Mesenchymal stem cell (in vitro differentiated cells and primary cell): Measurements from ENCODE around the gene PTMA.
"Not testable (repeated sequence)": the region's sequence is repeated elsewhere in the genome, so short reads cannot be mapped to it uniquely, and the experiment has no call there.

Experiments
- DNase-seq: peaks from one replicate; pipeline ENCODE4 v3.0.0-alpha.2; 2013
- H2AFZ ChIP-seq: one replicate; pipeline ENCODE4 v1.6.1; 2013; ENCODE audit warnings: low read depth, mild to moderate bottlenecking, control low read depth, inconsistent platforms, low read length, moderate library complexity
- H2AK5ac ChIP-seq: 2 replicates; pipeline ENCODE4 v1.6.1; 2013; ENCODE audit warnings: low read length, moderate library complexity, mild to moderate bottlenecking, inconsistent platforms; ENCODE audit not compliant: severe bottlenecking
- H2BK120ac ChIP-seq: one replicate; pipeline ENCODE4 v1.6.1; 2013; ENCODE audit warnings: low read depth, mild to moderate bottlenecking, inconsistent platforms, low read length, moderate library complexity
- H2BK12ac ChIP-seq, 2 experiments: one replicate each; pipeline ENCODE4 v1.6.1; 2013; ENCODE audit warnings: inconsistent platforms in 2 of 2, low read length in 2 of 2, mild to moderate bottlenecking in 2 of 2, moderate library complexity in 2 of 2, control low read depth in 1 of 2
- H2BK15ac ChIP-seq: one replicate; pipeline ENCODE4 v1.6.1; 2013; ENCODE audit warnings: mild to moderate bottlenecking, low read depth, inconsistent platforms; ENCODE audit not compliant: poor library complexity, severe bottlenecking
- H2BK5ac ChIP-seq: 2 replicates; pipeline ENCODE4 v1.6.1; 2013; ENCODE audit warnings: low read depth, mild to moderate bottlenecking, low read length, control low read depth, inconsistent platforms; ENCODE audit not compliant: poor library complexity, severe bottlenecking
- H3K14ac ChIP-seq, 2 experiments: one replicate each; pipeline ENCODE4 v1.6.1; 2013; ENCODE audit warnings: inconsistent platforms in 2 of 2, low read length in 2 of 2, control low read depth in 1 of 2, mild to moderate bottlenecking in 1 of 2, moderate library complexity in 1 of 2
- H3K18ac ChIP-seq, 2 experiments: one replicate each; pipeline ENCODE4 v1.6.1; 2013; ENCODE audit warnings: inconsistent platforms in 2 of 2, low read length in 2 of 2, control low read depth in 1 of 2, low read depth in 1 of 2, mild to moderate bottlenecking in 1 of 2
- H3K23ac ChIP-seq, 2 experiments: one replicate each; pipeline ENCODE4 v1.6.1; 2013; ENCODE audit warnings: inconsistent platforms in 2 of 2, low read length in 2 of 2, mild to moderate bottlenecking in 2 of 2, moderate library complexity in 2 of 2, control low read depth in 1 of 2
- H3K27ac ChIP-seq: 2 replicates; pipeline ENCODE4 v1.5.1; 2013; ENCODE audit warnings: mild to moderate bottlenecking, moderate library complexity, low read length, control low read depth, inconsistent platforms; ENCODE audit not compliant: poor library complexity, severe bottlenecking
- H3K27me3 ChIP-seq, 2 experiments: 2 replicates each; pipeline versions ENCODE4 v1.6.1 to v1.7.0; 2013; ENCODE audit warnings: low read length in 2 of 2, mild to moderate bottlenecking in 2 of 2, moderate library complexity in 2 of 2, control low read depth in 1 of 2, inconsistent platforms in 1 of 2; ENCODE audit not compliant: control insufficient read depth in 1 of 2, insufficient read depth in 1 of 2
- H3K36me3 ChIP-seq, 2 experiments: 2 replicates each; pipeline versions ENCODE4 v1.6.1 to v1.7.0; 2013; ENCODE audit warnings: low read length in 2 of 2, control low read depth in 1 of 2, inconsistent platforms in 1 of 2, low read depth in 1 of 2, mild to moderate bottlenecking in 1 of 2; ENCODE audit not compliant: insufficient read depth in 2 of 2, control insufficient read depth in 1 of 2
- H3K4ac ChIP-seq, 2 experiments: one replicate each; pipeline ENCODE4 v1.6.1; 2013; ENCODE audit warnings: inconsistent platforms in 2 of 2, low read length in 2 of 2, mild to moderate bottlenecking in 2 of 2, moderate library complexity in 2 of 2, control low read depth in 1 of 2, low read depth in 1 of 2
- H3K4me1 ChIP-seq: 2 replicates; pipeline ENCODE4 v1.6.1; 2013; ENCODE audit warnings: low read depth, low read length, control low read depth; ENCODE audit not compliant: control insufficient read depth, insufficient read depth
- H3K4me2 ChIP-seq: 2 replicates; pipeline ENCODE4 v1.6.1; 2013; ENCODE audit warnings: low read length, mild to moderate bottlenecking, inconsistent platforms; ENCODE audit not compliant: poor library complexity, severe bottlenecking
- H3K4me3 ChIP-seq, 2 experiments: 2 replicates each; pipeline versions ENCODE4 v1.5.1 to v1.7.0; 2013; ENCODE audit warnings: low read length in 2 of 2, mild to moderate bottlenecking in 2 of 2, control low read depth in 1 of 2, low read depth in 1 of 2; ENCODE audit not compliant: insufficient read depth in 1 of 2
- H3K79me1 ChIP-seq: replicated peaks from 2 replicates; pipeline ENCODE4 v1.6.1; 2013; ENCODE audit warnings: mild to moderate bottlenecking, control low read depth, low read length, inconsistent platforms; ENCODE audit not compliant: poor library complexity, severe bottlenecking
- H3K9ac ChIP-seq: 2 replicates; pipeline ENCODE4 v1.7.0; 2013; ENCODE audit warnings: mild to moderate bottlenecking, low read length, moderate library complexity
- H3K9me3 ChIP-seq: 2 replicates; pipeline ENCODE4 v1.7.0; 2013; ENCODE audit warnings: mild to moderate bottlenecking, low read length; ENCODE audit not compliant: control insufficient read depth
- H4K8ac ChIP-seq: one replicate; pipeline ENCODE4 v1.6.1; 2013; ENCODE audit warnings: inconsistent platforms, mild to moderate bottlenecking, low read length, moderate library complexity
- H4K91ac ChIP-seq: one replicate; pipeline ENCODE4 v1.6.1; 2013; ENCODE audit warnings: mild to moderate bottlenecking, low read length, inconsistent platforms
- WGBS: methylation state at CpG from one replicate; pipeline ENCODE4 v1.1.7; 2013; ENCODE audit warnings: mixed read lengths; 5-methylcytosine and 5-hydroxymethylcytosine counted together

PTMA gene

GRCh38 chr2:231749016-231749415 is 40.7 kb downstream of the PTMA start:
- not testable (repeated sequence) for H3K23ac ChIP-seq, H3K27ac ChIP-seq, H3K9me3 ChIP-seq, H3K14ac ChIP-seq, H3K4ac ChIP-seq, H2AK5ac ChIP-seq, H4K8ac ChIP-seq, H3K27me3 ChIP-seq, DNase-seq, H3K4me2 ChIP-seq, H3K9ac ChIP-seq, H2BK15ac ChIP-seq, H4K91ac ChIP-seq, H3K36me3 ChIP-seq, H3K18ac ChIP-seq, H3K4me1 ChIP-seq, H2BK120ac ChIP-seq, H3K4me3 ChIP-seq, H2BK5ac ChIP-seq, H2AFZ ChIP-seq, H3K79me1 ChIP-seq, H2BK12ac ChIP-seq
- WGBS = 90% methylated on average over 10 of the region's 10 CpGs

- Histone ChIP-seq H3K4me1 (no peaks in the 10 kb centered on the region), H3K27ac (no peak overlapping the region), H3K4me2 (no peak overlapping the region), H3K4ac (no peak overlapping the region), H2BK5ac (no peak overlapping the region), H3K23ac (no peak overlapping the region), H2AK5ac (no peak overlapping the region), H3K9me3 (no peaks in the 10 kb centered on the region), H3K9ac (no peak overlapping the region), H3K27me3 (no peaks in the 10 kb centered on the region), H3K36me3 (peaks cover 0 to 2% of the 10 kb centered on the region in 2 experiments), H4K8ac (no peak overlapping the region), H2BK120ac (no peak overlapping the region), H3K4me3 (no peak overlapping the region), H3K79me1 (no peaks in the 10 kb centered on the region), H2BK12ac (no peak overlapping the region), H2AFZ (no peak overlapping the region), H3K14ac (no peak overlapping the region), H2BK15ac (no peak overlapping the region), H4K91ac (no peak overlapping the region), H3K18ac (no peak overlapping the region)
- 76% methylated on average over 2 of the region's 4 CpGs for WGBS
- no peak for DNase-seq
These were observed 42.9 kb downstream of the PTMA start for GRCh38 chr2:231751042-231751815.

- WGBS = 80% methylated on average over 1 of the region's 2 CpGs
- Histone ChIP-seq H3K4ac (no peak overlapping the region), H3K9me3 (no peaks in the 10 kb centered on the region), H2BK120ac (no peak overlapping the region), H4K8ac (no peak overlapping the region), H3K18ac (no peak overlapping the region), H3K14ac (no peak overlapping the region), H3K4me3 (no peak overlapping the region), H3K79me1 (no peaks in the 10 kb centered on the region), H2AFZ (no peak overlapping the region), H3K23ac (no peak overlapping the region), H2BK12ac (no peak overlapping the region), H4K91ac (no peak overlapping the region), H3K4me1 (no peaks in the 10 kb centered on the region), H2BK5ac (no peak overlapping the region), H3K27ac (no peak overlapping the region), H3K27me3 (no peaks in the 10 kb centered on the region), H3K36me3 (peaks cover 0 to 2% of the 10 kb centered on the region in 2 experiments), H2BK15ac (no peak overlapping the region), H3K4me2 (no peak overlapping the region), H3K9ac (no peak overlapping the region), H2AK5ac (no peak overlapping the region)
- DNase-seq = no peak
These were observed 43.7 kb downstream of the PTMA start for GRCh38 chr2:231752061-231752460.

- H3K4ac ChIP-seq = no peak overlapping the region
- H2BK15ac ChIP-seq = no peak overlapping the region
- H3K14ac ChIP-seq = no peak overlapping the region
- no peak overlapping the region for H4K91ac ChIP-seq
- no peak overlapping the region for H2AFZ ChIP-seq
- no peak overlapping the region for H3K4me2 ChIP-seq
- H3K79me1 ChIP-seq = peaks cover 6% of the 10 kb centered on the region
- no peak overlapping the region for H3K4me3 ChIP-seq
- no peaks in the 10 kb centered on the region for H3K9me3 ChIP-seq
- no peak overlapping the region for H2BK12ac ChIP-seq
- H2AK5ac ChIP-seq = no peak overlapping the region
- H3K27ac ChIP-seq = no peak overlapping the region
- H2BK5ac ChIP-seq = no peak overlapping the region
- WGBS = 94% methylated on average over 2 of the region's 2 CpGs
- no peak overlapping the region for H4K8ac ChIP-seq
- no peaks in the 10 kb centered on the region for H3K36me3 ChIP-seq
- no peaks in the 10 kb centered on the region for H3K27me3 ChIP-seq
- no peak overlapping the region for H3K9ac ChIP-seq
- H3K23ac ChIP-seq = no peak overlapping the region
- DNase-seq = no peak
- no peak overlapping the region for H2BK120ac ChIP-seq
- H3K4me1 ChIP-seq = peaks cover 2% of the 10 kb centered on the region
- H3K18ac ChIP-seq = no peak overlapping the region
These were observed 53.4 kb downstream of the PTMA start for GRCh38 chr2:231761735-231762134.
